ENCODE results near the gene DIPK1B. TPM values are rescaled to one million over a fixed set of nuclear protein-coding genes. Genes with fewer than 3 reads are reported as not detected.

DIPK1B gene
- total RNA-seq, 1 experiment from 2014 or later, result 4.0 TPM

GRCh38 chr9:136712690-136713544 is 545 bp downstream of the DIPK1B start:
- CTCF ChIA-PET, result interaction anchor here (0.6 kb wide), 1 partner anchor 59 kb away, joined by 5 read pairs; no protein-coding TSS in a partner anchor
- no peak for TF ChIP-seq CTCF (IDR thresholded peaks at IDR 0.05; ENCODE audit: unreplicated experiment)
- H3K27ac Mint-ChIP-seq (ENCODE audit: unreplicated experiment), result no peak overlapping the region
- H3K27me3 Mint-ChIP-seq (ENCODE audit: unreplicated experiment), result peaks cover 12% of the 10 kb centered on the region
- no peaks in the 10 kb centered on the region for H3K4me1 Mint-ChIP-seq (ENCODE audit: low read depth, unreplicated experiment)
- no peak for DNase-seq
- H3K36me3 Mint-ChIP-seq (ENCODE audit: insufficient read depth, unreplicated experiment), result no peaks in the 10 kb centered on the region
- H3K9me3 Mint-ChIP-seq (ENCODE audit: low read depth, unreplicated experiment), result no peaks in the 10 kb centered on the region
- intact Hi-C loops (cut with micrococcal nuclease; ENCODE audit: unreplicated experiment), result no loop called here
- peak overlapping the region; percentile 24 for H3K4me3 Mint-ChIP-seq (ENCODE audit: low read depth, unreplicated experiment)
- no TSS peak for BruUV-seq (replicated peaks)

DNA sequence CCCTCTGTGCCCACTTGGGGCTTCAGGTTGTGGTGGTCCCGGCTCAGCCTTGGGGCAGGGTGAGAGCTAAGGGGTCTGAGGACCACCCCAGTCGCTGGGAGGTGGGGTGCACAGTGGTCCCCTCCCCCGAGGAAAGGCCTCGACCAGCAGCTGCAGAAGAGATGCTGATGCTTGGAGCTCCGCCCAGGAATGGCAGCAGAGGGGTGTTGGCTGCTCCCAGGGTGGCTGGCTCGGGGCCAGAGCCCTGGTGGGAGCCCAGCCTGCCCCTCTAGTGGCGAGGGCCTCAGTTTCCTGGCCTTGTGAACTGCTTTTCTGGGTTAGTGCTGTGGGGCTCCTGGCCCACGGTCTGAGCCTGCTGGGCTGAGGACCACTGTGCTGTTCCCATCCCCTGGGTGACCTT is 1.2 kb downstream of the DIPK1B start:
- Mint-ChIP-seq H3K4me3 (ENCODE audit: low read depth, unreplicated experiment) (peak overlapping the region; percentile 24), H3K4me1 (ENCODE audit: low read depth, unreplicated experiment) (no peaks in the 10 kb centered on the region), H3K27ac (ENCODE audit: unreplicated experiment) (no peak overlapping the region), H3K36me3 (ENCODE audit: insufficient read depth, unreplicated experiment) (no peaks in the 10 kb centered on the region), H3K27me3 (ENCODE audit: unreplicated experiment) (peaks cover 12% of the 10 kb centered on the region), H3K9me3 (ENCODE audit: low read depth, unreplicated experiment) (no peaks in the 10 kb centered on the region)
- no peak for DNase-seq
- no peak for TF ChIP-seq CTCF (IDR thresholded peaks at IDR 0.05; ENCODE audit: unreplicated experiment)
- CTCF ChIA-PET, result interaction anchor here (0.6 to 0.9 kb wide), 2 partner anchors 15 to 59 kb away, joined by 3 to 5 read pairs; no protein-coding TSS in a partner anchor
- intact Hi-C loops (cut with micrococcal nuclease; ENCODE audit: unreplicated experiment), result no loop called here
- no TSS peak for BruUV-seq (replicated peaks)

- no peak overlapping the region for H3K4me3 Mint-ChIP-seq (ENCODE audit: low read depth, unreplicated experiment)
- no peaks in the 10 kb centered on the region for H3K36me3 Mint-ChIP-seq (ENCODE audit: insufficient read depth, unreplicated experiment)
- CTCF ChIA-PET, result interaction anchor here (0.9 kb wide), 1 partner anchor 15 kb away, joined by 3 read pairs; no protein-coding TSS in a partner anchor
- BruUV-seq (replicated peaks), result no TSS peak
- TF ChIP-seq CTCF (IDR thresholded peaks at IDR 0.05; ENCODE audit: unreplicated experiment), result no peak
- peaks cover 12% of the 10 kb centered on the region for H3K27me3 Mint-ChIP-seq (ENCODE audit: unreplicated experiment)
- no peak overlapping the region for H3K27ac Mint-ChIP-seq (ENCODE audit: unreplicated experiment)
- intact Hi-C loops (cut with micrococcal nuclease; ENCODE audit: unreplicated experiment), result no loop called here
- no peaks in the 10 kb centered on the region for H3K9me3 Mint-ChIP-seq (ENCODE audit: low read depth, unreplicated experiment)
- H3K4me1 Mint-ChIP-seq (ENCODE audit: low read depth, unreplicated experiment), result no peaks in the 10 kb centered on the region
- no peak for DNase-seq
These were observed 1.9 kb downstream of the DIPK1B start for GRCh38 chr9:136714096-136714892.

DNA sequence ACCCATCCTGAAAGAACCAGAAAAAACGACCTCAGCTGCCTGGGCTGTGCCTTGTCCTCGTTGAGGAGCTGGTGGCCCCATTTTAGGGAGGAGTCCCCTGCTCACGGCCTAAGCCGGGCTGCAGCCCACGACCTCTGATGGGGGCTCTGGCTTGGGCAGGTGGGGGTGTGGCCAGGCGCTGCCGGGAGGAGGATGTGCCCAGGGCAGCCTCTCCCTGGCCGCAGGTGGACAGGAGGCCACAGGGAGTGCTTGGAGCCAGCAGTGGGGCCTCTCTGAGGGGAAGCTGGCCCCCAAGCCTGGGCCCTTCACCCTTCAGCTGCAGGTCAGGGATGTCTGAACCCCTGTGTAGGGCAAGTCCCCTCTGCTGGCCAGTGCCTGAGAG is 2.5 kb downstream of the DIPK1B start:
- peaks cover 12% of the 10 kb centered on the region for H3K27me3 Mint-ChIP-seq (ENCODE audit: unreplicated experiment)
- H3K4me3 Mint-ChIP-seq (ENCODE audit: low read depth, unreplicated experiment), result no peak overlapping the region
- CTCF ChIA-PET, result no interaction called here
- no peak for DNase-seq
- H3K4me1 Mint-ChIP-seq (ENCODE audit: low read depth, unreplicated experiment), result no peaks in the 10 kb centered on the region
- no peaks in the 10 kb centered on the region for H3K9me3 Mint-ChIP-seq (ENCODE audit: low read depth, unreplicated experiment)
- no peak overlapping the region for H3K27ac Mint-ChIP-seq (ENCODE audit: unreplicated experiment)
- no peaks in the 10 kb centered on the region for H3K36me3 Mint-ChIP-seq (ENCODE audit: insufficient read depth, unreplicated experiment)
- no TSS peak for BruUV-seq (replicated peaks)
- intact Hi-C loops (cut with micrococcal nuclease; ENCODE audit: unreplicated experiment), result no loop called here
- TF ChIP-seq CTCF (IDR thresholded peaks at IDR 0.05; ENCODE audit: unreplicated experiment), result no peak
